SIG-M5 treated with dmso at 0.1 percent for 504 hours (cell line): Measurements from ENCODE around the gene GCSAM.

Experiments used
- DNase-seq: peaks from one replicate; lab custom pipeline; 2025; ENCODE audit not compliant: unreplicated experiment; lab: John Stamatoyannopoulos, UW

Gene GCSAM

DNA sequence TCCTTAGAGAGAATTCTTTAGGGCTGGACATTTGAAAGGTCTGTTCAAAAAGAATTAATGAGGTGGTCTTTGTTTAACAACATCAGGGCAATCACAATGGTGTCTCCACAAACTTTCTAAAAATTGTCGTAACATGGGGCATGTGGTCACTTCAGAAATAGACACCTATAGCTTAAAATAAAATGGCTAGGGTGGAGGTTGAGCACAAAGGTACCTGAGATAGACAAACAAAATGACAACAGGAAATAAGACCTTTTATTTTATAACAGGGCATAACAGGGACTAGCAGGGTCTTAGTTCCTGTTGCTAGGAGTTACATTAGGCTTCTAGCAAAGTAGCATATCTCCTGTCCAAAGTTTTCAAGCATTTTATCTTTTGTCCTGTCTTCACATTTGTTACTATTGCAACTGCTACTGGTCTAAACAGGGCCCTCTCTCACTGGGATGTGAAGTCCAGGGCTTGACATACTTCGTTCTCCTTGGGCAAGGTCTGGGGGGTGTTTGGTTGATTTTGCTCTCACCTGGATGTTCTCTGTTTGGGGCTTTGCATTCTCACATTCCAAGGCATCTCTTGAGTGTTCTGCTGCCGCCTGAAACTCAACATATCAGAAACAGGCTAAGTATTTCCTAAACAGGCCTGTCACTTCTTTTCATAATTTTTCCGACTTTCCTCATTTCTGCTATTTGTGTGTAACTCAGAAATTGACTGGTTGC is 3.0 kb downstream of the GCSAM start:
- DNase-seq = no peak

DNA sequence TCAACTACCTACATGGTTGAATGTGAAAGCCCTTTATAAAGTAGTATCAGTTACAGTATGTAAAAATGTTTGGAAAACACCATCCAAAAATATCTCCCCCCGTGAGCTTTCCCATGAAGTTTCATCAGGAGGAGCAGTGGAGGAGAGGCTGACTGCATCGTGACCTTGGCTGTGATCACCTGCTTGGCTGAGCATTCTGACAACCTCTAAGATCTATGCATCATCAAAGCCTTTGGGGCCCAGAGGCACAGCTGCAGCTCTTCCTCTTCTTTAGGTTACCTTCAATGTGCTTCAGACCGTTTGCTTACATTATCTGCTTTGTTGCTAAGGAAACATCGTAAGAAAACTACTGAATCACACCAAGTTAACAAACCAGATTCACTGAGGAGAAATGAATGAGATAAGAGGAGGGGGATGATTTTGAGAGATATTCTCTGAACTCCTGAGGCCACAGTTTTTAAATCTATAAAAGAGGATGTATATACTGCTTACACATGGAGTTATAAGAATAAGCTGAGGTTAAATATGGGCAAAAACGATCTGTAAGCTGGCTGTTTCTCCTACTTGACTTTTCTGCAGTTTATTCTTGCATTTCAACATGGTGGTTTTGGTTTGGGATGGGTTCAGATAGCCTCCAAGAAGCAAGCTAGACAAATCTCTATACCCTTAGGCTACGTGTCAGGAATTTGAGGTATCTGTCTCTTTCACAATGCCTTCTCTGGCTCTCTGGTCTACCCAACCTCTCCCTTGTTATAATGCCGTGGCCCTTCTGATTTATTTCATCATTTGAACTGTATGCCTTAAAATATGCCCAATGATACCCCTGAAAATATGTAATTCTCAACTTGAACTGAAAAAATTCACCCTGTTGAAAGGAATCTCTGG is 4.0 kb downstream of the GCSAM start:
- DNase-seq = no peak

DNA sequence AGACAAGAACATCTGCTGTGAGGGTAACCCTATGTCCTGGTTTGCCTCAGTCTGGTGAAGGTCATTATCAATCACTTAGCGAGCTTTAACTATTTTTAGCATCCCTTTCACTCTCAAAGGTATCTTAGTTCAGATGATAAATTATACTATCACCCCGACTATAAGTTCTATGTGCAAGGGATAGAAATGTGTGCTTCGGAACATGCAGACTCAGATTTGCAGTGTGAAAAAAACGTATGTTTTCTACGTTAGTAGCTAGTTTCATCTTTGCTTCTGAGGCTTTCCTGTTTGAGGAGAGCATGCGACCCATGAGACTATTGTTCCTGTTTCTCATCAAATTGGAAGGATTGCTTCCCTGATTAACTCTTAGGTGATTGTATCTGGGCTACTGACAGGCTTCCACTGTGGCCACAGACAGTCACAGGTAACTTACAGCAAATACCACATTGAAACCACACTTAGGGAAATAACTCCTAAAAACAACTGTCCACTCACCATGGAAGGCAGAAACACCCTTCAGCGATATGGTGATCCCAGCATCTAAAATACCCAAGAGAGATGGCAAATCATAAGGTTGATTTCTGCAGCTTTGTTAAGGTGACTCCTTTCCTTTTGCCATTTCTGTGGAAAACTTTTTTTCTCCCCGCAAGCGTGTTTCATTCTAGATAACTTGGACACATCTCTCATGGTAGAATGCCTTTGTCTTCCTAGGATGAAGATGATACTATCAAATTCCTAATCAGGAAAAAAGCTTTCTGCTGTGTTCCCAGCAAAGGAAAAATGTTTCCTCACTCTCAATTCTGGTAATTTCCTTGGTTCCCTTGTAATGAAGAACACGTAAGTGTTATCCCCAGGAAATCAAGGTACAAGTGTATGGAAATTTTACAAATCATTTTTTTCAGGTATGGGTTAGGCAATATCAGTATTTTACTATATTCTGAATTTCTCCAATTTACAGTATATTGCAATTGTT is 5.2 kb downstream of the GCSAM start:
- DNase-seq = no peak

DNA sequence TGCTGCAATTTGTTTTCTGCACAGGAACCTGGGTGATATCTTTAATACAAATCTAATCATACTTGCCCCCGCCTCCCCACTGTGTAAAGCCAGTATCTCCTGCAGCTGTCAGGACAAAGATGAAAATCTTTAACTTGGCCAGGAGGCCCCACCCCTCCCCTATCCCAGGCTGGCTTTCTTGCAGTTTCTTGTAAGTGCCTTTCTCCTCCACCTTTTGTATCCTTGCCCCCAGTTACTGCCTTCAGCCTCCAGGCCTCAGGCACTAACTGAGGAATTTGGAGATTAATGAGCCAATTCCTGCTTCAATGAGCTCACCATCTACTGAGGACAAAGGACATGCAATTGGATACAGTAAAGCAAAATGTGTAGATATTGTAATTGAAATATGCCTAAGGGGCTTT is 6.5 kb downstream of the GCSAM start:
- no peak for DNase-seq

DNA sequence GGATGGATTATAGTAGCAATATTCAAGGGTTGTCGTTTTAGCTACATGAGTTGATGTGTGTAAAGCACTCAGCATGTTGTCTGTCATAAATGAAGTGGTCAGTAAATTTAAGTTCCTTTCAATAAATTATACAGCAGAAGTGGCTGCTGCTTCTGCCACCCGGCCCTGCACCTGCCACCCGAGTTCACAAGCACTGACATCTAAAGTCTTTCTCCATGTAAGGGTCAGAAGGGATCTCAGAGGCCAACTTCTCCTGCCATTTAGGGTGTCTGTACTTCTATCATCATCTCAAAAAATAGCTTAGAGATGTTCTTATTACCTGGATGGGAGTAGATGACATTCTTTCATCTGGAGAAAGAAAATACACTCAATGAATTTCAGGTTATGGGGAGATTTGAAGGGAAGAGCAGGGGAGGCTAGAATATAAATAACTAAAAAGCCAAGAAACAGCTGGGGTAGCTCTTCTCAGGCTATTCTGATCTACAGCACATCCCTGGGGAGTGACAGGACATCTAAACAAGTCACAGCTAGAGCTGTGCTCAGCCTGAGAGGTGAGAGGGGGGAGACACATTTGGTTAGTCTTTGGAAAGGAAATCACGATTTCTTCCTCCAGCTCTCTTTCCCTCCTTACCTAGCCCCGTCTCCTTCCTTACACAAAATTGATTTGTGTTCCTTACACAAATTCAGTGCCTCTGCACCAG is 8.0 kb downstream of the GCSAM start:
- no peak for DNase-seq

DNA sequence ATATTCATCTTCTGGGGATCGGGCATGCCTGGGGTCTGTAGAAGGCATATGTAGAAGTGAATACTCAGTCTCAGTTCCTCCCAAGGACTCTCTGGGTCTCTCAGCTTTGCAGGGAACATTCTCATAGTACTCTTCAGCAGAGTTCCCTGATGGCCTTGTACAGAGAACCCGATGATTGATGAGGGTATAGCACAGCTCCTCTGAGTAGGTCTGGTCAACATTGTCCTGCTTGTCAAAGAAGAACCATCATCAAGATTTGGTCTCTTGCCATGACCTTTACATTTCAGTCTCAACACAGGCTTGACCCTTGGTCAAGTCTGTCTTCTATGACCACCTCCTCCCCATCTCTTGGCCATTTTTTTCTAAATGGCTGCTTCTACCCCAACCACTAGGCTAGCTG is 9.5 kb downstream of the GCSAM start:
- no peak for DNase-seq

DNA sequence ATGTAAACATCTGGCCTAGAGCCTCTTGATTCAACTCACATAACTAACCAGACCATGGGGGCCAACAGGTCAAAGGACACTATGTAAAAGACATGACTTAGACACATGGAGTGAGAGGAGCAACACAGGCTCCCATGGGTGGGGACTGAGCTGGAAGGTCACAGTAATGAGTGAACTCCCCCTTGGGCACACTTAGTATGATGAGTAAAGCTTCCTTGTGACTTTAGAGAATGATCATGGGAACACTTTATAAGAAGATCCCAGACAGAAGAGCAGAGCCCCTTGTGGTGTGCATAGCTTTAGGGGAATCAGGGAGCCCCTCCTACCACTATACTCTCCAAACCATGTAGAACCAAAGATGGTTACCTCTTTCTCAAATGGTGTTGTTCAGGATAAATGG is 10.2 kb downstream of the GCSAM start:
- no peak for DNase-seq

DNA sequence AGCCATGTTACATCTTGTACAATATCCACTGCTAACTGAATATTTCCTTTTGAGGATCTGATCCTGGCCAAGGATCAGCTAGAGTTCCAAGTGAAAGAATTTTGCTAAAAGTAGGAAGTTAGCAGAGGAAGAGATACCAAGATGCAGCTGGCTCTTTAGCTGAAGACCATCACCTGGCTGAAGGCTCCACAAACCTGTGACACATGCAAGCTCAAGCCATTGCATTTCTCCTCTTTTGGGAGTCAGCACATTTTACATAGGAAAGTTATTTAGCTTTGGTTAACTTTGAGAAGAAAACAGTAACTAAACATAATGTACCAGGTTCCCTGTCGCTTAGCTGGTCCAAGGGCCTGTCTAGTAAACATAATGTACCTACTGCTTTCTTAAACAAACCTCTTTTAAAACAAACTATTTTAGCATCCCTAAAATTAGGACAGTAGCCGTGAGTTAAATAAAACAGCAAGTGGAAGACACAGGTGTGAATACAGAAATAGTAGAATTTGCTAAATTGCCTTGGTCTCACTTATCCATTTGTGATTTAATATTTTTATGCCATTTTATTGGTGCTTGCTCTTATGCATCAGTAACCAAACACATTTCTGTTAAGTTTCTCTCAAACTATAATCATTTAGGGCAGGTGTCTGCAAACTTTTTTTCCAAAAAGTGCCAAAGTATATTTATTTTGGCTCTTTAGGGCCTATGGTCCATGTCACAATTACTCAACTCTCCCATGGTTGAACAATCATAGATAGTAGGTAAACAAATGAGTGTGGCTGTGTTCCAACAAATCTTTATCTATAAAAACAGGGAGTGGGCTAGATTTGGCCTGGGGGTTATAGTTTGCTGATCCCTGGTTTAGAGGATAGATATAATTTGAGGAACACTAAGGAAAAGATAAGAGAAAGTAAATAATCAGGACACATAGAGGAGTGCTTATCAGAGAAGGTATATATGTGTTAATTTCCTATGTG is 11.2 kb downstream of the GCSAM start:
- DNase-seq = no peak

DNA sequence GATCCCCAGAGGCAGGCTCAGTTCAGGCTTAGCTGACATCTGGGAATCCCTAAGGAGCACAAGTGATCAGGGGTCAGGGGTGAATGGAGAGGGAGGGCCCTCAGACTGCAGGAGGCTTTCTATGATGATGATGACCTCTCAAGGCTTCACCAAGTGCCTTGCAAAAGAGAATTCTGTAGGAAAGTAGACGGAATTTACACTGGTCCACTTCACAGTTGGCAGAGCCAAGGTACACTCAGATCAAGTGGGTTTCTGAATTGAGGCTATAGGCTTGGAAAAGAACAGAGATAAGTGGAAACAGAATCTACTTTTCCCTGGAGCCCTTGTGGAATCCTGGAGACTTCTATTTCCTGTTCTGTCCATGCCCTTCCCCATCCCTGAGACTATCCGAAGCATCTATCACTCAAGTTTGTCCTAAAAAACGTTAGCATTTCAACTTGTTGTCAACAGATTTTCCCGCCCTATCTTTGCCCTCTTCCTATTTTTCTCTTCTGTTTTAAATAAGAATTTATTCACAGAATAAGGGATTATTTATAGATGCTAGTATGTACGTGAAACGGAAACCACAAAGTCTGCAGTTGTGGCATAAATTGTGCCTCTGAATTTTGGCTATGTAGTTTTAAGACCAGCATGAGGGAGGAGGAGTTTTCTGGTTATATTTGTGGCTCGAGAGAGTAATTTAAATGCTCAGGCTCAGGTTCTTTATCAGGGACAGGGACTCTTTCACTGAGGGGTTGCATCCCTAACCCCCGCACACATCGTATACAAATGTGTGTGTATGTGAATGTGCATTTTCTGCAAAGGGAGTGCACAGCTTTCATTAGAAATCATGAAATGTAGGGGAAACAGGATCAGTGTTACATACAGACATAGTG is 12.8 kb downstream of the GCSAM start:
- DNase-seq = no peak

DNA sequence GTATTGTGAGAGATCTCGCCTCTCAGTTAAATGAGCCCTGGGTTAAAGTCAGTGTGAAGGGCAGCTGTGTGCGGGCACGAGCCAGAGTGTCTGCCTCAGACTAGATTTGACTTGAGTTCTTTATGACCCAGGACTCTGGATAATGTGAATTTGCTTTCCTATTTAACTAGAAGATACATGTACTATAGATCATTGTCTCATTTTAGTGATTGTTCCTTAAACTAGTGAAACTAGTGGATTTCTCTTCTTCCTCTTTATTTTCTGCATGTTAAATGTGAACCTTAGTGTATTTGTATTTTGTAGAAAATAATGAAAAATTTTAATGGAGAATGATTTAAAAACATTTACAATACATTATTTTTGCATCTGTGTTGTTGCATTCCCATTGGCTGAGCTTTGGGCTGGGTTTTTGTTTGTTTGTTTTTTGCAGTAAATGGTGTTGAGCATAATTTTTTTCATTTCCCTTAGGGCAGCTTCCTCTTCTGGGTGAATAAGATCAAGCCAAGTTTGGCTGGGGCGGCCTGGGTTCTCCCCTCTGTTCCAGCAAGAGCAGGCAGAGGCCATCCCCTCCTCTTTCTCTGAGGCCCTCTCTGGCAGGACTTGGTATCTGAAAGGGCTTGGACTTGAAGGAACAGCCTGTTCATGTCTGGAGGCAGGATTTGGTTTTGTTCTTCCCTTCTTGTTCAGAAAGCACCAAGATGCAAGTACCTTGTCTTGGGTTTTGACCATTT is 15.0 kb downstream of the GCSAM start:
- peak; percentile 52 for DNase-seq

DNA sequence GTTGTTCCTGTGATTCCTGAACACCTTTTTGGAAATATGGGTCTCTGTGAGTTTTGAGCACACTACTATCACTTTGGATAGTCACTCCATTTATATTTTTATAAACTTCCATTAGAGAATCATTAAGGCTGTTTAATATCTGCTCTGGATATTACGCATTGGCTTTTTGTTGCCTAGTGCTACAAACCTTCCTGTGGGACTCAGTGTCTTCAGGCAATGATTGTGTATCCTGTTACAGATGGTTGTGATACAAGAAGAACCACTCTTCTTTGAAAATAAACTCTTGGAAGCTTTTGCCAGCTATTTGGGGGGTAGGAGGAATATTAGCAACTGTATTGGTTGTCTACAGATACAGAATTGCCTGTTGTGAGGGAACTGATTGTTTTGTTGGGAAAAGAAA is 15.6 kb downstream of the GCSAM start:
- DNase-seq = no peak

DNA sequence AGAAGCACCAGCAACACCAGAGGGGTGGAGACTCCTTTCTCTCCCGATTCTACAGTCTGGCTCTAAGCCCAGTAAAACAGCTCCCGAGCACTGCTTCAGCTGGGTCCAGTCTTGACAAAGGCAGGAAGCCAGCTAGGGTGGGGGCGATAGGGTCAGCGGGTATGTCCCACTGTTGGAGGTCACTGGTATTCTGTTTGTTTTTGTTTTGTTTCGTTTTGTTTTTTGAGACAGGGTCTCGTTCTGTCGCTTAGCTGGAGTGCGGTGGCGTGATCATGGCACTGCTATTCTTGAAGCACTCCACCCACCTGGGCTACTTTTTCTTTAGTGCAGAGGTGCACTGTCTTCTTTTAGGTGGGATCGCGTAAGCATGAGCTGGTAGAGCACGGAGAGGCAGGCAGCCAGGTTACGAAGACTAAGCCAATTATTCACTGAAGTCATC is 16.3 kb downstream of the GCSAM start:
- DNase-seq = no peak

DNA sequence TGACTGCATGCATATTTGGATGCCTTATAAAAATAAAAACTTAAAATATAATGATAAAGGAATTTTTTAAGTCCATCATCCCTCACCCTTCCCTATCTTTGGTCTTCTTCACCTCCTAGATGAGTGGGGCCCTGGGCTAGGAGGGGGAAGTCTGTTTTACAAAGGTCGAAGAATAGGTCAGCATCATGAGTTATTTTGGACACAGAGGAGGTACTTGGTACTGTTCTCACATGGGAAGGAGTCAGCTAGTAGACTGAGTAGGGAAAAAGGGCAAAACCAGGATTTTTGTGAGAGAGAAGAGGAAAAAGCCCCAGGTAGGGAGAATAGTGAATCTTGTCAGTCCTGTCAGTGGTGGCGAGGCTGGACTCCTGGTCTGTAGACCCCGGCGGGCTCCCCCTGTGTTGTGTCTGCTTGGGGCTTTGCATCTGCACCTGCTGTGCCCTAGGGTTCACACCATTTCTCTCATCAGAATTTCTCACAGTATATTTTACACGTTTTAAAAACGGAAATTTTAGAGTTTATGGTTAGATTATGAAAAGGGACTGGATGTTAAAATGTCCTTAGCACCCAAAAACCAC is 17.2 kb downstream of the GCSAM start:
- no peak for DNase-seq

DNA sequence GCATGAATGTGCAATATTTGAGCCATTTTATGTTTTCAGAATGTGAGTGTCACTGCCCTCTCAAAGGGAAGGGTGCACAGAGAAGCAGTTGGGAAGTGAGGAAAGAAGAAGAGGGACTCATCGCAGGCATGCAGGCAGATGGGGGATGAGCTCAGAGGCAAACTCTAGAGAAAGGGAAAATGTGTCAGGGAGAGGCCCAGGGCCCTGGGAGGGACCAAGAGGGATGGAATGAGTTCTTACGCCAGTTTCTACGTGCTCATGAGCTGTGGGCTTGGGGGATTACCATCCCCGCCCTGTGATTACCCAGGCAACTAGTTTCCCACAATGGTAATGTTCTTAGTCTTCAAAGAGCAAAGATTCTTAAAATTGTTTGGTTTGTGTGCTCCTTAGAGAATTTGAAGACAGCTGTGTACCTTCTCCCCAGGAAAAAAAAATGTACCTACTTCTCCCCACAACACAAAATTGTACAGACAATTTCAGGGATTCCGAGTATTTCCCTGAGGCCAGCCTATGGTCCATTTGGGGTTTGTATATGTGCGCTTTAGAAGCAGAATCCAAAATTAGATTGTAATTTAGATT is 17.8 kb downstream of the GCSAM start:
- DNase-seq = no peak

DNA sequence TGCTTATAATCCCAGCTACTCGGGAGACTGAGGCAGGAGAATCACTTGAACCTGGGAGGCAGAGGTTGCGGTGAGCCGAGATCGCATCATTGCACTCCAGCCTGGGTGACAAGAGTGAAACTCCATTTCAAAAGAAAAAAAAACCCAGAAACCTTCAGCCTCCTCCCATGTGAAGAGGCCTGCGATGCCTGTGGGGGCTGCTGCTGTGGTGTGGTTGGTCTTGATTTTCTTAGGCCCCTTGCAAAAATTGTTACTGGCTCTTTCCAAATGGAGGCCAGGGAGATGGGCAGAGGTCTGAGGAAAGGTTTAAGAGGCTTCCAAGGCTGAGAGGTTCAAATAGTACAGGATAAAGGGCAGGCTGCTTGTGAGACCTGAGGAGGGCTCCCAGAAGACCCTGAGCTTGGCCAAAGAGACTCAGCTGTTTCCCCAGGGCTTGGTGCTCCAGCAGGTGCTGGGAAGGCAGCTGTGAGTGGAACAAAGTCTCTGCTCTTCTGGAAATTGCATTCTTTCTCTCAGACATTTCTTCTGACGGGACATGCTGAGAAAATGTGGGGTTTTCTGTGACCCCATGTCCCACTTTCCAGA is 18.4 kb downstream of the GCSAM start:
- no peak for DNase-seq

DNA sequence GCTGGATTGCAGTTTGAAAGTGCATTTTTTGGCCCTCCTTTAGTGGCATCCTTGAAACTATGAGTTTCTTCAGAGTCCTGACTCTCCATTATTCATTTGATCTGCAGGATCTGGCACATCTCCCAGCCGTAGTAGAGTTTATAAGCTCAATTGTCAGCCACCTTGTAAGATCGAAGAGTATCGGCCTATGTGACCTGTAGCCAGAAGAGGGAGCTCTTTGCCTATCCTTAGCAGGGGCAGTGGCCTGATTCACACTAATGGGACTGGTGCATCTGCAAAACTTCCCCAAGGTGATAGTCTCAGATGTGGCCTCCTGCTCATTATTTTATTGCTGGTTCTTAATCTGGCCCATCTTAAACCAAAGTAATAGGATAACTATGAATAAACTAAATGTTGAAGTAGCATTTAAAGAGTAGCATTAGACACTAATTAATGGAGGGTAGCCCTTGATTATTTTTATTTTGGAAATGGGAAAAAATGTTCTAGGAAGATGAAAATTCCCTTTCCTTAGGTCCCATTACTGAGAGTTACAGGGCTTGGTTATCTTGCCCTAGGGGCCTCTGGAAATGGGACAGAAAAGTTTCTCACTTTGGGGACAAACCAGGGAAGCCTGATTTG is 21.2 kb downstream of the GCSAM start:
- peak; percentile 82 for DNase-seq
